Common myeloid progenitor, CD34-positive (primary cell): ENCODE measurements around the gene DUSP6.

Experiments
- CTCF ChIA-PET: fragments of 350-600 bp; sonication (Branson Sonifier 250); formaldehyde crosslinking; loops from one replicate; lab custom pipeline; 2021; ENCODE audit warnings: antibody characterized with exemption; lab: Charles Lee
- POLR2A ChIA-PET: fragments of 350-600 bp; sonication (Branson Sonifier 250); formaldehyde crosslinking; loops from one replicate; lab custom pipeline; 2021; ENCODE audit warnings: antibody characterized with exemption; lab: Charles Lee
- DNase-seq, 3 donors: peaks; one replicate each; pipeline versions ENCODE4 v3.0.0 to v3.0.0-alpha.2; 2013
- H3K27ac ChIP-seq, 2 experiments: 1 replicate in 1 of 2; 2 replicates in 1 of 2; pipeline ENCODE4 v1.7.0; 2013; ENCODE audit warnings: inconsistent platforms in 2 of 2, low read length in 2 of 2, mild to moderate bottlenecking in 2 of 2, low read depth in 1 of 2, moderate library complexity in 1 of 2; ENCODE audit not compliant: severe bottlenecking in 2 of 2, insufficient read depth in 1 of 2, poor library complexity in 1 of 2
- H3K27me3 ChIP-seq, 5 experiments: replicated peaks in 2 of 5; 1 replicate in 3 of 5; 2 replicates in 2 of 5; pipeline versions ENCODE4 v1.6.1 to v1.7.0; 2013; ENCODE audit warnings: low read length in 4 of 5, mild to moderate bottlenecking in 2 of 5, moderate library complexity in 2 of 5, inconsistent platforms in 1 of 5; ENCODE audit not compliant: insufficient read depth in 5 of 5, control insufficient read depth in 4 of 5
- H3K36me3 ChIP-seq, 4 experiments: 1 replicate in 2 of 4; 2 replicates in 2 of 4; pipeline versions ENCODE4 v1.6.1 to v1.7.0; 2013; ENCODE audit warnings: low read length in 3 of 4, control low read depth in 1 of 4, mild to moderate bottlenecking in 1 of 4; ENCODE audit not compliant: control insufficient read depth in 4 of 4, insufficient read depth in 4 of 4
- H3K4me1 ChIP-seq, 4 experiments: 1 replicate in 3 of 4; 2 replicates in 1 of 4; pipeline versions ENCODE4 v1.6.1 to v1.7.1; 2013; ENCODE audit warnings: low read length in 3 of 4, mild to moderate bottlenecking in 3 of 4, control low read depth in 1 of 4, inconsistent platforms in 1 of 4, moderate library complexity in 1 of 4; ENCODE audit not compliant: control insufficient read depth in 4 of 4, insufficient read depth in 4 of 4; ENCODE audit errors: control extremely low read depth in 1 of 4
- H3K4me3 ChIP-seq, 7 experiments: 1 replicate in 4 of 7; 2 replicates in 3 of 7; pipeline versions ENCODE4 v1.5.1 to v1.7.0; 2013; ENCODE audit warnings: mild to moderate bottlenecking in 7 of 7, low read length in 6 of 7, moderate library complexity in 6 of 7, inconsistent platforms in 2 of 7, low read depth in 2 of 7, control low read depth in 1 of 7; ENCODE audit not compliant: insufficient read depth in 4 of 7, control insufficient read depth in 1 of 7; ENCODE audit errors: extremely low read depth in 1 of 7
- H3K9me3 ChIP-seq, 5 experiments: 1 replicate in 4 of 5; 2 replicates in 1 of 5; pipeline versions ENCODE4 v1.6.1 to v1.7.1; 2013; ENCODE audit warnings: low read length in 4 of 5, mild to moderate bottlenecking in 2 of 5, inconsistent platforms in 1 of 5, low read depth in 1 of 5, moderate library complexity in 1 of 5; ENCODE audit not compliant: control insufficient read depth in 4 of 5, insufficient read depth in 2 of 5; ENCODE audit errors: control extremely low read depth in 1 of 5
- WGBS: methylation state at CpG from one replicate; pipeline ENCODE4 v1.1.5; 2013; ENCODE audit not compliant: insufficient coverage; 5-methylcytosine and 5-hydroxymethylcytosine counted together

DUSP6 gene

DNA sequence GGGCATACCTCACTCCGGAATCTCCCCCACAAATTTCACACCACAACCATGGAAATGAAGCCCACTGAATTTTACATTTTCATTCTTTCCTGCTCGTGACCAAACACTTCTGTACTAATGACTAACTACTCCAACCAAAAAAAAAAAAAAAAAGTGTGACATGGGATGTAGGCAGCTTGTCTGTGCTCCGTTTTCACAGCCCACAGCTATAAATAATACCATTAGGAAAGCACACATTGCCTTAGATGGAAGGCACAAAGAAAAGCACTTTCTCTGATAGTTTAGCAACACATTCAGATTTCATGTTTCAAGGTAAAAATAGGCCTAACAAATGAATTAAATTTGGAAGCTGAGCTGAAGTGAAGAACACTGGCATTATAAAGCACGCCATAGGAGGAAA lies 42.5 kb downstream of the DUSP6 start:
- ChIA-PET POLR2A (no interaction called here), CTCF (interaction anchor here (1.0 to 1.1 kb wide), 2 partner anchors 35 to 36 kb away, joined by 3 to 5 read pairs; no protein-coding TSS in a partner anchor)
- 19% methylated on average over 2 of the region's 4 CpGs for WGBS

DNA sequence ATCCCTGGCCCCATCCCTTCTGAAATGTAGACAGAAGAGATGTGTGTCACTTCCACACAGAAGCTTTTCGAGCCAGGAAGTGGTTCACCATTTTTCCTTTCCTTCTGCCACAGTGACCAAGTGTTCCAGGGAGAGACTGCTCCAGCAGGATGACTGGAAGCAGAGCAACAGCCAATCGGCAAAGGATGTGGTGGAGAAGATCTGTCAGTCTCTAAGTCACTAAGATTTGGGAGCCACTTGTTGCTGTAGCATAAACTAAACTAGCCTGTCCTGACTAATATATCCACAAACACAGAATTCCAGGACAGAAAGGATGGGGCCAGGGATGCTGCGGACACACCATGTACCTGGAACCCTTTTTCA lies 42.9 kb downstream of the DUSP6 start:
- ChIA-PET POLR2A (no interaction called here), CTCF (interaction anchor here (1.0 to 1.1 kb wide), 2 partner anchors 35 to 37 kb away, joined by 3 to 5 read pairs; no protein-coding TSS in a partner anchor)
- Histone ChIP-seq H3K4me1 (peaks cover 0 to 32% (median 16%) of the 10 kb centered on the region in 4 experiments), H3K27me3 (no peaks in the 10 kb centered on the region), H3K4me3 (peak overlapping the region in 1 of 7 experiments; percentile 20), H3K9me3 (no peaks in the 10 kb centered on the region), H3K27ac (no peak overlapping the region), H3K36me3 (no peaks in the 10 kb centered on the region)
- no peak for DNase-seq
- WGBS, result 69% methylated on average over 2 of the region's 3 CpGs

More for the DNA sequence above, 42.5 kb downstream of the DUSP6 start:
- DNase-seq, result peak in 2 of 3 donors; percentile 46 to 63
- no peaks in the 10 kb centered on the region for H3K9me3 ChIP-seq
- H3K4me3 ChIP-seq, result peak overlapping the region in 1 of 7 experiments; percentile 20
- H3K27me3 ChIP-seq, result no peaks in the 10 kb centered on the region
- no peaks in the 10 kb centered on the region for H3K36me3 ChIP-seq
- H3K4me1 ChIP-seq, result peaks cover 0 to 32% (median 16%) of the 10 kb centered on the region in 4 experiments
- no peak overlapping the region for H3K27ac ChIP-seq

DNA sequence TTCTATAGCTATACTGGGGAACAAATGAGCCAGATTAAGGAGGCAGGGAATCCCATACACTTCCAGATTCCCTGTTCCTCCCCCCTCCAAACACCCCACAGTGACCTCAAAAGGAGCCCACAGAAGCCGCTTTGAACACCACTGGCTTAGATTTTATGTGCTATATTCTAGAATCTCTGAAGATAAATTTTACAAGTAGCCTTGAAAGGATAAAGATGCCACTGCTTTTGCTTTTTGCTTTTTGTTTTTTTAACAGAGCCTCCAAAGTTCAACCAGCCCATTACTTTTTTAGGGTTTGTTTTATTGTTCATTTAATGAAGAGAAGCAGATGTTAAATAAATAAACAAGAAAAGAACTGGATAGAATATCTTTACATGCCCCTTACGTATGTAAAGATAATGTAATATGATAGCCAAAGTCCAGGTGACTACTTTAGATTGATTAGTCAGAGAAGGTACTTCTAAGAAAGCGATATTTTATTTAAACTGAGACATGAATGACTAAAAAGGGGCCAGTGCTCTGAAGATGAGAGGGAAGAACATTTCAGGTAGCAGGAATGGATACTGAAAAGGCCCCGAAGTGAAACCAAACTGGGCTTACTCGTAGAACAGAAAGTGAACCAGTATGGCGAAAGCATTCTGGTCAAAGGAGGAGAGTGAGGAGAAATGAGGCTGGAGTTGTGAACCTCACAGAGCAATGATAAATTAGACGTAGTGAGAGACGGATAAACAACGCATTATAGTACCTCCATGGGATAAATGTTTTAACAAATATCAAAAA lies 44.6 kb downstream of the DUSP6 start:
- H3K4me3 ChIP-seq, result no peak overlapping the region
- no peak overlapping the region for H3K27ac ChIP-seq
- peaks cover 0 to 32% (median 16%) of the 10 kb centered on the region in 4 experiments for H3K4me1 ChIP-seq
- ChIA-PET CTCF (interaction anchor here (0.6 kb wide), 1 partner anchor 35 kb away, joined by 3 read pairs; no protein-coding TSS in a partner anchor), POLR2A (no interaction called here)
- H3K27me3 ChIP-seq, result no peaks in the 10 kb centered on the region
- peak in 1 of 3 donors; percentile 11 for DNase-seq
- no peaks in the 10 kb centered on the region for H3K9me3 ChIP-seq
- WGBS, result 98% methylated on average over 6 of the region's 9 CpGs
- no peaks in the 10 kb centered on the region for H3K36me3 ChIP-seq

DNA sequence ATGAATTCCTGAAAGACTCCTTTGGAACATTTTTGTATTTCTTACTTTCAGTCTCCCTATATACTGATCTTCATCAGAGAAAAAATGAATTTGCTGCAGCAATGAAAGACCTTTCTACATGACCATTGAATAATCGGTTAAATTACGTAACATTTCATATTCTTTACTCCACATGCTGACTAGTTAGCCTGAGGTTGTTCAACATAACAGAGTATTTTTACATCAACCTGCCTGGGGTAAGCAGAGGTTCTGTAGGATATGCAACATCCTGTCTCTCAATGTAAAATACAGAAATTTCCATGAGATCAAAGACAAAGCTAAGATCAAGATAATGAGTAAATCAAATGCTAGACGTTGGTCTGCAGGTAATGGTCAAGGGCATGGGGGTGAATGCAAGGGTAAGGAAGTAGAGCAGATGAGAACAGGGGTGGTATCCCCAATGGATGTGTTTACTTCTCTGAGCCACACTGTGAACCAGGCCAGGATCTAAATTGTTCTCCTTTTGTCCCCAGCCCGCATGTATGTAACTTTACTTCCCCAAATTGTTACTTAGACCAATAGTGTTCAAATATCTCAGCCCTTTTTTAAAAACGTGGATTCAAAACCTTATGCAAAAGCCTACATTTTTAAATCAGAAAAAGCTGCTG lies 45.4 kb downstream of the DUSP6 start:
- CTCF ChIA-PET, result interaction anchor here (0.6 kb wide), 1 partner anchor 34 kb away, joined by 3 read pairs; no protein-coding TSS in a partner anchor
- DNase-seq, result peak in 2 of 3 donors; percentile 42 to 57
- Histone ChIP-seq H3K27me3 (no peaks in the 10 kb centered on the region), H3K4me3 (no peak overlapping the region), H3K27ac (no peak overlapping the region), H3K4me1 (peaks cover 0 to 32% (median 16%) of the 10 kb centered on the region in 4 experiments), H3K36me3 (no peaks in the 10 kb centered on the region), H3K9me3 (no peaks in the 10 kb centered on the region)
- 60% methylated on average over 5 of the region's 5 CpGs for WGBS
- POLR2A ChIA-PET, result no interaction called here

DNA sequence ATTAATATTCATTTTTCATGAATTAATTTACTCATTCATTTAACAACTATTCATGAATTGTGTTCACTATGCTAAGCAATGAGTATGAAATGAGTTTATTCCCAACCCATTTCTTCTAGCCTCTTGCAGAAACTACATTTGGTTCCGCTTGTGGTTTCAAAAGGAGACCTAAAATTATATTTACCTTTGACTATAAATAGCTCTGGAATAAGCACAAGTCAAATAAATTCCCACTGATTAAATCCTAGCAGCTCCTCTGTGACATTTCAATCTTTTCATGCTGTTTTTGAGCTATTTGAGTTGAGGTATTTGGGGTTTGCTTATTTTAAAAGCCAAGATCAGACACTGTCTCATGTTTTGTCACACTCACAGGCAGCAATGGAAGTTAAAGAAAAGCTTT lies 46.9 kb downstream of the DUSP6 start:
- WGBS, result no CpG with 5 or more reads among the region's 1 CpG
- CTCF ChIA-PET, result interaction anchor here (1.9 kb wide), 1 partner anchor 40 kb away, joined by 4 read pairs; no protein-coding TSS in a partner anchor
- no peaks in the 10 kb centered on the region for H3K27me3 ChIP-seq

DNA sequence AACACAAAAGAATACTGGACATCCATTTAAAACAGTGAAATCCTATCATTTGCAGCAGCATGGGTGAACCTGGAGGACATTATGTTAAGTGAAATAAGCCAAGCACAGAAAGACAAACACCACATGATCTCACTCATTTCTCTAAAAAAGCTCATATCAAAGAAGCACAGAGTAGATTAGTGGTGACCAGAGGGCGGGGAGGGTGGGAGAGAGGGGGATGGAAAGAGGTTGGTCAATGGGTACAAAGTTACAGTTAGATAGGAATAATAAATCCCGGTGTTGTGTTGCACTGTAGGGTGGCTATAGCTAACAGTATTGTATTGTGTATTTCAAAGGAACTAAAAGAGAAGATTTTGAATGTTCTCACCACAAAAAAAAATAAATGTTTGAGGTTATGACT lies 52.4 kb downstream of the DUSP6 start:
- DNase-seq, result no peak
- CTCF ChIA-PET, result no interaction called here
- H3K27me3 ChIP-seq, result no peaks in the 10 kb centered on the region
- POLR2A ChIA-PET, result no interaction called here
- no peaks in the 10 kb centered on the region for H3K4me1 ChIP-seq
- no peak overlapping the region for H3K4me3 ChIP-seq
- 58% methylated on average over 2 of the region's 2 CpGs for WGBS
- H3K36me3 ChIP-seq, result no peaks in the 10 kb centered on the region
- no peaks in the 10 kb centered on the region for H3K9me3 ChIP-seq
- H3K27ac ChIP-seq, result no peak overlapping the region

More for the DNA sequence above, 46.9 kb downstream of the DUSP6 start:
- H3K4me3 ChIP-seq, result no peak overlapping the region
- H3K9me3 ChIP-seq, result no peaks in the 10 kb centered on the region
- no peak overlapping the region for H3K27ac ChIP-seq
- POLR2A ChIA-PET, result no interaction called here
- H3K4me1 ChIP-seq, result peaks cover 0 to 32% (median 16%) of the 10 kb centered on the region in 4 experiments
- DNase-seq, result no peak
- H3K36me3 ChIP-seq, result no peaks in the 10 kb centered on the region

DNA sequence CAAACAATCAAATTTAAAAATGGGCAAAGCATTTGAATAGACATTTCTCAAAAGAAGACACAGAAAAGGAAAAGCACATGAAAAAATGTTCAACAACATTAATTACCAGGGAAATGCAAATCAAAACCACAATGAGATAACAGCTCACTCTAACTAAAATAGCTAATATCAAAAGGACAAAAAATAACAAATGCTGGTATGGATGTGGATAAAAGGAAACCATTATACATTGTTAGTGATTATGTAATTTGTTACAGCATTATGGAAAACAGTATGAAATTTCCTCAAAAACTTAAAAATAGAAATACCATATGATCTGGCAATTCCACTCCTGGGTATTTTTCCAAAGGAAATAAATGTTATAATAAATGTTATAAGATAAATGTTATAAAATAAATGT lies 52.9 kb downstream of the DUSP6 start:
- H3K4me1 ChIP-seq, result no peaks in the 10 kb centered on the region
- POLR2A ChIA-PET, result no interaction called here
- no peak overlapping the region for H3K27ac ChIP-seq
- no peak overlapping the region for H3K4me3 ChIP-seq
- CTCF ChIA-PET, result no interaction called here
- H3K9me3 ChIP-seq, result no peaks in the 10 kb centered on the region
- DNase-seq, result no peak
- H3K27me3 ChIP-seq, result no peaks in the 10 kb centered on the region
- no peaks in the 10 kb centered on the region for H3K36me3 ChIP-seq
